Fibroblast of the aortic adventitia (primary cell): ENCODE results near the gene BCAS3. TPM values are rescaled to one million over a fixed set of nuclear protein-coding genes. Genes with fewer than 3 reads are reported as not detected.

ENCODE experiments used
- DNase-seq: peaks from one replicate; pipeline ENCODE4 v3.0.0-alpha.2; 2010; ENCODE audit warnings: low read depth
- H3K4me3 ChIP-seq: 2 replicates; pipeline ENCODE4 v1.5.1; 2011; ENCODE audit warnings: low read depth, mild to moderate bottlenecking, control low read depth, low read length, moderate library complexity
- CTCF ChIP-seq: IDR thresholded peaks from 2 replicates; pipeline ENCODE4 v1.5.1; 2011; ENCODE audit warnings: mild to moderate bottlenecking, low read length, control low read depth, inconsistent platforms; ENCODE audit not compliant: insufficient read depth
- total RNA-seq: library from RNA; depleted of rRNA; stranded (reverse); fragments of >200 nt; gene quantifications from 2 replicates; pipeline ENCODE4 v1.2.3, GENCODE V29; 2012; ENCODE audit warnings: low replicate concordance

The BCAS3 gene
- total RNA-seq, 1 donor, result 29.6 TPM

- H3K4me3 ChIP-seq, result no peak overlapping the region
- DNase-seq, result no peak
- no peak for TF ChIP-seq CTCF
These were observed 644.8 kb downstream of the BCAS3 start for GRCh38 chr17:61322325-61323002.

- no peak overlapping the region for H3K4me3 ChIP-seq
- TF ChIP-seq CTCF, result no peak
- DNase-seq, result peak; percentile 66
These were observed 645.6 kb downstream of the BCAS3 start for GRCh38 chr17:61323003-61323908.

- no peak for TF ChIP-seq CTCF
- no peak overlapping the region for H3K4me3 ChIP-seq
- peak; percentile 39 for DNase-seq
These were observed 646.5 kb downstream of the BCAS3 start for GRCh38 chr17:61323909-61324868.

- no peak for TF ChIP-seq CTCF
- H3K4me3 ChIP-seq, result no peak overlapping the region
- DNase-seq, result no peak
These were observed 647.3 kb downstream of the BCAS3 start for GRCh38 chr17:61324950-61325349.

- TF ChIP-seq CTCF, result no peak
- DNase-seq, result peak; percentile 66
These were observed 647.9 kb downstream of the BCAS3 start for GRCh38 chr17:61325382-61326073.

GRCh38 chr17:61326330-61326729, 648.7 kb downstream of the BCAS3 start:
- no peak overlapping the region for H3K4me3 ChIP-seq
- no peak for DNase-seq
- TF ChIP-seq CTCF, result no peak

More at GRCh38 chr17:61325382-61326073, 647.9 kb downstream of the BCAS3 start:
- H3K4me3 ChIP-seq, result no peak overlapping the region
